Astrocyte (in vitro differentiated cells and primary cell): Measurements from ENCODE around the gene MGAT3.

ENCODE experiments used
- CTCF ChIP-seq: IDR thresholded peaks from 2 replicates; pipeline ENCODE4 v1.5.1; 2011; ENCODE audit warnings: low read depth, mild to moderate bottlenecking, inconsistent platforms, low read length, moderate library complexity; ENCODE audit not compliant: insufficient read depth
- EZH2 ChIP-seq: IDR thresholded peaks from 2 replicates; pipeline ENCODE4 v1.6.1; 2012; ENCODE audit warnings: mild to moderate bottlenecking, low read length, inconsistent platforms; ENCODE audit not compliant: insufficient read depth

- TF ChIP-seq CTCF = no peak
- no peak for TF ChIP-seq EZH2
Measured at GRCh38 chr22:39522567-39523300, 65.9 kb downstream of the MGAT3 start.
